ENCODE measurements around the gene LRRC4B.
"Not testable (repeated sequence)": the region's sequence is repeated elsewhere in the genome, so short reads cannot be mapped to it uniquely, and the experiment has no call there.

Gene LRRC4B

GRCh38 chr19:50567882-50568727, at the start of gene LRRC4B:
LRRC4B (minus strand) TSS chr19:50568435; CDS start chr19:50548838, 19,597 bp downstream.
- H3K36me3 ChIP-seq: no peaks in the 10 kb centered on the region
- H3K27me3 ChIP-seq: peaks cover 87% of the 10 kb centered on the region
- H3K9me3 ChIP-seq: no peaks in the 10 kb centered on the region
- no peak for TF ChIP-seq CTCF (IDR thresholded peaks at IDR 0.05)
- H3K27ac ChIP-seq: no peak within 1 kb of the TSS
- H3K4me3 ChIP-seq (ENCODE audit: low read depth in 1 of 2, low read length in 1 of 2): no peak within 1 kb of the TSS
- no peaks in the 10 kb centered on the region for H3K4me1 ChIP-seq (ENCODE audit: control insufficient read depth in 1 of 2, insufficient read depth in 1 of 2, low read depth in 1 of 2, low read length in 1 of 2)

- not testable (repeated sequence) for H3K4me1 ChIP-seq (ENCODE audit: control insufficient read depth in 1 of 2, insufficient read depth in 1 of 2, low read depth in 1 of 2, low read length in 1 of 2)
These were observed 44.5 kb upstream of the LRRC4B start for GRCh38 chr19:50612504-50613404.

GRCh38 chr19:50607874-50608785, 39.9 kb upstream of the LRRC4B start:
- no peak for TF ChIP-seq CTCF (IDR thresholded peaks at IDR 0.05)
- no peaks in the 10 kb centered on the region for H3K9me3 ChIP-seq
- H3K4me3 ChIP-seq (ENCODE audit: low read depth in 1 of 2, low read length in 1 of 2): no peak overlapping the region
- no peak overlapping the region for H3K27ac ChIP-seq
- no peaks in the 10 kb centered on the region for H3K36me3 ChIP-seq
- peaks cover 33% of the 10 kb centered on the region for H3K27me3 ChIP-seq
- H3K4me1 ChIP-seq (ENCODE audit: control insufficient read depth in 1 of 2, insufficient read depth in 1 of 2, low read depth in 1 of 2, low read length in 1 of 2): no peaks in the 10 kb centered on the region

More at GRCh38 chr19:50612504-50613404, 44.5 kb upstream of the LRRC4B start:
- H3K27ac ChIP-seq; H3K36me3 ChIP-seq; H3K4me3 ChIP-seq (ENCODE audit: low read depth in 1 of 2, low read length in 1 of 2); H3K9me3 ChIP-seq: not testable (repeated sequence)
- peaks cover 12% of the 10 kb centered on the region for H3K27me3 ChIP-seq

- Histone ChIP-seq H3K36me3 (no peaks in the 10 kb centered on the region), H3K4me3 (ENCODE audit: low read depth in 1 of 2, low read length in 1 of 2) (no peak overlapping the region), H3K9me3 (no peaks in the 10 kb centered on the region), H3K27me3 (peaks cover 39% of the 10 kb centered on the region), H3K27ac (no peak overlapping the region), H3K4me1 (ENCODE audit: control insufficient read depth in 1 of 2, insufficient read depth in 1 of 2, low read depth in 1 of 2, low read length in 1 of 2) (no peaks in the 10 kb centered on the region)
- no peak for TF ChIP-seq CTCF (IDR thresholded peaks at IDR 0.05)
These were observed 39.2 kb upstream of the LRRC4B start for GRCh38 chr19:50607388-50607787.

GRCh38 chr19:50606059-50606836, 38.0 kb upstream of the LRRC4B start:
- H3K36me3 ChIP-seq; H3K4me1 ChIP-seq (ENCODE audit: control insufficient read depth in 1 of 2, insufficient read depth in 1 of 2, low read depth in 1 of 2, low read length in 1 of 2); H3K9me3 ChIP-seq; H3K4me3 ChIP-seq (ENCODE audit: low read depth in 1 of 2, low read length in 1 of 2); H3K27ac ChIP-seq: not testable (repeated sequence)
- H3K27me3 ChIP-seq: peaks cover 51% of the 10 kb centered on the region

- not testable (repeated sequence) for H3K4me3 ChIP-seq (ENCODE audit: low read depth in 1 of 2, low read length in 1 of 2); H3K4me1 ChIP-seq (ENCODE audit: control insufficient read depth in 1 of 2, insufficient read depth in 1 of 2, low read depth in 1 of 2, low read length in 1 of 2); H3K27ac ChIP-seq; H3K9me3 ChIP-seq; H3K36me3 ChIP-seq
- peaks cover 59% of the 10 kb centered on the region for H3K27me3 ChIP-seq
These were observed 36.2 kb upstream of the LRRC4B start for GRCh38 chr19:50604264-50605073.

Data from neutrophil (primary cell).